GM19238 (cell line): ENCODE results near the gene ABCA13.

Source experiments
- DNase-seq: peaks from one replicate; pipeline ENCODE4 v3.0.0; 2011; ENCODE audit warnings: low spot score; ENCODE audit not compliant: insufficient read length

Gene ABCA13

DNA sequence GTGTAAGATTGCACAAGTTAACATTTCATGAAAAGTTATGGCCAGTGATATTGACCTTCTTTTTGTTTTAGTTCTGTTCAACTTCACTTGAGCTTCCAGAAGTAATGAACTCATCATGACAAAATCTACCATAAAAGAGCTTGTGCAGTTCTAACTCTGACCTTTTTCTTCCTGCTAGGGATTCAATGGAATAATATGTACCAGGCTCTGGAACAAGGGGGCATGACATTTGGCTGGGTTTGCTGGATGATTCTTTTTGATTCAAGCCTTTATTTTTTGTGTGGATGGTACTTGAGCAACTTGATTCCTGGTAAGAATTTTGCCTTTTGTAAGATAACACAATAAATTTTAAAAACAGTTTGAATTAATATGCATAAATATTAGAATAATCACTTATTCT lies 205.0 kb downstream of the ABCA13 start:
- no peak for DNase-seq

DNA sequence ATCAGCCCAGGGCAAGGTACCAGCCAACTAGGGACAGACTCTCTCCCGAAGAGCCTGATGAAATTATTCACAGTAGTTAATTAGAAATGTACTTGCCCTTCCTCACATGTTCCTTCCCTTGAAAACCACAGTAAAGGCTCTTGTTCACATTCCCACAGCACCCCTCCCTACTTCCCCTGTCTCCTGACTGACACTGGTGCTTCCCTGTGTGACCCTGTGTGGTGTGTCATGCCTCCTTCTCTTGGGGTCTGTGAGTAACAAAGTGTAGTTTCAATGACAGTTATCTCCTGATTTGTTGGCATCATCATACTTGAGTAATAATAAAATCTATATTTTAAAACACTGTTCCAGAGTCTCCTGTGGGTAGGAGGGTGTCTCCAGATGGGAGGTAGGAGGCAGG lies 209.7 kb downstream of the ABCA13 start:
- DNase-seq, result no peak

DNA sequence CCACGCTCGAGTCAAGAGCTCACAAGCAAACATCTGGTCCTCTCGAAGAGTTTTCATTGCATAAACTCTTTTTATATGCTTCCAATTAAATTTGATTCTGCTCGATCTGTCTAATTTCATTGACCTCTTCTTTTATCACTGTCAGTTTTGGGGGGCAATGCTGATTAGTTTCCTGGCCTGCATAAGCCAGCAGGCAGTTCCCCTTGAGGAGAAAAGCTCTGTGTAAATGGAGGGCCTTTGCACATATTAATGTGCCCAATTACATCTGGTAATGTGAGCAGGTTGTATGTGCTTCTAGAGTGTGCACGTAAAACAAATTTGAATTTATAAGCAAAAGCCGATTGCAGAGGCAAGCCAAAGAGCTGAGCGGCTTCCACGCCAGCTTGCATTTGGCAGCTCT lies 210.3 kb downstream of the ABCA13 start:
- DNase-seq, result no peak

DNA sequence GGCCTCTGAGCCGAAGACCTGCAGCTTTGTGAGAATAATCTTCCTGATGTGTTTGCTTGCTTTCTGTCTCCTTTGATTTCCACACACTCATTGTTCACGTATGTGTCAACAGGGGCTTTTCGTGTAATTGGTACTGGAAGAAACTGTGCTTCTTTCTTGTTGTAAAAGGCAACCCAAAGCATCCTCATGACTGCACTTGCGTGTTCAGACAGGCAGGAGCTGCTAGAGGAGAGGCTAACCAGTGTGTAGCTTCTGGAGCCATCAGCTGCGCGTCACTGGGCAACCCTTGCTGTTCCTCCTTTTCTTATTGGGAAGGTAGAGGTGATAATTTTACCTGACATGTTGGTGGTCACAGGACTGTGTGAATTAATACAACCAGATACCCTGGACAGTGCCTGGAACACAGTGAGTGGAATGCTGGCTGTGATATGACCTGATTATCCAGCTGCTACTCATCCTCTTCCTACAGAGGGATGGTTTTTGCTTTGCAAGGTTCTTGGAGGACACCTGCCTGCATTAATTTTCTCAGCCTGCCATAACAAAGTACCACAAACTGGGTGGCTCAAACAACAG lies 213.0 kb downstream of the ABCA13 start:
- DNase-seq, result no peak

DNA sequence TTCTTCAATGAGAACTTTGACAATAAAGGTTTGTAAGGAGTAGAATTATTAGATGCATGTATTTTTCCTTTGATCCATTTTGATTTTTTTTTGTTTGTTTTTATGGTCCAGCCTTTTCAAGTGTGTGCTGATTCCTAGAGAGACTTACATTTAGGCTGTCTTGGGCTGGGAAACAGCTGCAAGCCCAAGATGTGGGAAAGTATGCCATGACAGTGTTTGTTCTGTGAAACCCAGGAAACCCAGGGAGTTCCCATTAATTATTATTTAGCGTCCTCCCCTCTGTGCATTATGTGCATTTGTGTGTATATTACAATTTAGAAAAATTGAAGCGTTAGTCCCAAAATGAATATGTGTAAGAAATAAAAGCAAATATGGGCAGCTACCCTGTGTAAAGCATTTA lies 216.7 kb downstream of the ABCA13 start:
- DNase-seq, result no peak

DNA sequence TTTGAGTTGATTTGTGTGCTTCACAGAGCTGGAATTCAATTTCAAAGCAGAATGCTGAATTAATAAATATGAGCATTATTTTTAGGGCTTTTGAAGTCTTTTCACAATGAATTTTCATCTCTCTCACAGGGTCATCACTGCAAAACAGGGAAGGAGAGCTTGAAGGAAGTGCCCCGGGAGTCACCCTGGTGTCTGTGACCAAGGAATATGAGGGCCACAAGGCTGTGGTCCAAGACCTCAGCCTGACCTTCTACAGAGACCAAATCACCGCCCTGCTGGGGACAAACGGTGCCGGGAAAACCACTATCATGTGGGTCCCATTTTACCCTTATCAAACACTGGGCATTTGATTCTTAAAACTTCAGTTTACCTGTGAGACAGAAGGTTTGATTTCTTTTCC lies 217.7 kb downstream of the ABCA13 start:
- no peak for DNase-seq

DNA sequence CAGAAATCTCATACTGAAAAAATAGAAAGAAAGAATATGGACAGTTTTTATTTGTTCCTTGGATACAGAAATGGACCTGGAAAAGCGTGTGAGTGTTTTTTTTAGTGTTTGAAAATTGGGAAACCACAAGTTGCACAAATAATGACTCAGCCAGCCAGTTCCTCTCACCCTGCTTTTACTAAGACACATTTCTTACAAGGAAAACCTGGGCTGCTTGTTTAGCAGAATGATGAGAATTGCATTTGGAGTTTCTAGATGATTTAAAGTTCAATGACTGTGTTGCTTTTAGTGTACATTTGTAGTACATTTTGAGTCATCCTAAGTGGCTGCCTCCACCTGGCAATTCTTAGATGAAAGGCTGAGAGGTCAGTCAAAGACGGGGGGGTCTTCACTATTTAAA lies 218.7 kb downstream of the ABCA13 start:
- no peak for DNase-seq

DNA sequence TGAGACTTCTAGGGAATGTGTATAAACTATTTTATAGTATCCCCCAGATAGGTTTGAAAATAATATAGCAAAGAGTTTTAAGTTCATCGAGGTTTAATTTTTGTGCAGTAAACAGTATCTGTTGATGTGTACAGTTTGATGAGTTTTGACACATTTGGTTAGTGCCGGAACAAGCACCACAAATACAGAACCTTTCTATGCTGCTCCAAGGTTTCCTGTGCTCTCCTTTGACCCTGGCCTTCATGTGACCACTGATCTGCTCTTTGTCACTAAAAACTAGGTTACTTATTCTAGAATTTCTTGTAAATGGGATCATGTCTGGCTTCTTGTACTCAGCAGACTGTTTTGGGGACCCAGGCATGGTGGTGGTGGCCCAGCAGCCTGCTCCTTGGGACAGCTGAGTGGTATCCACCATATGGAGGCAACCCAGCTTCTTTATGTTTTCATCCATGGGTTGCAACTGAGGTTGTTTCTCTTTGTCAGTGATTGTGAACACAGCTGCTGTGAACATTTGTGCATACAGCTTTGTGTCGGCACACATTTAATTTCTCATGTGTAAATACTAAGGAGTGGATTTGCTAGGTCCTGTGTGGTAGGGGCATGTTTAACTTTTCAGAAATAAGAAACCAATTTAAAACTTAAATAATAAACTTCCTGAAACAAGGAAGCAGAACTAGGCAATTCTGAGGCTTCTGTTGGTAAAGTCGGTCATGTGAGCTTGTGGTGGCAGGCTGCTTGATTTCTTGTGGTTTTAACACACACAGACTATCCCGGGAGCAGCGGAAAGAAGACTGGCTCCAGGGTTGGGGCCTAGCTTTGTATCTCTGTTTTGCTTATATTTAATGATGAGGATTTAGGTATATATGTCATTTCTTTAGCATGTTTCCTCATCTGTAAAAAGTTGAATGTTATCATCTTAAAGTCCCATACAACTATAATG lies 219.4 kb downstream of the ABCA13 start:
- DNase-seq, result no peak

DNA sequence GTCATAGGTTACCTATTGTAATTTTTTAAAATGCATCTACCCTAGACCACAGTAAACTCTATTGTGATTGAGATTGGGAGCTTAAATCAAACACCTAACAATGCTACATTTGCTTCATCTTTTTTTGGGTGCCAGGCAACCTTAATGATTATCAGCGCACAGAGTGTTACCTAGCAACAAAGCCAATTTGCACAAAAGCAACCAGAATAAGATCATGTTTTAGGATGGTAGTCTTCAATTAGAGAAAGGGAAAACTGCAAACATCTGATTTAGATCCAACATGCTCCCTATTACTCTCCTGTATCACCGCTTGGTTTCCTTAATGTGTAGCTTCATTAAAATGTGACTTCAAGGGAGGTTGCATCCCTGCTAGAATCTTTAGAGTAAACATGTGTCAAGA lies 226.9 kb downstream of the ABCA13 start:
- DNase-seq, result no peak

DNA sequence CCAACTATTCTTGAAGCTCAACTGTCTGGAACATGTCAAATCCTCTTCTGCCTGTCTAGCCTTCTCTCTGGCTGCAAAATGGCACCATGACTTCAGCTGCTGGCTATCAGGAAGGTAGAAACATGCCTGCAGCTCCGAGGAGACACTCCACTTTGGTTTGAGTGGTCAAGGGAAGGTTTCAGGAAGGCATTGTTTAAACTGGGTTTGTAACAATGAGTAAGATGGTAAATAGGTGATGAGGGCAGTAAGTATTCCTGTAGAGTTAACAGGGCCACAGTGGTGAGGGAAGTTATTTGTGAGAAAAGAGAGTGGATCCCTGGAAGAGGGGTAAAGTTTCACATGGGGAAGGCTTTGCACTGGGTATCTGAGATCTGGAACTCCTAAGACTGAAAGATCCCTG lies 231.5 kb downstream of the ABCA13 start:
- no peak for DNase-seq

DNA sequence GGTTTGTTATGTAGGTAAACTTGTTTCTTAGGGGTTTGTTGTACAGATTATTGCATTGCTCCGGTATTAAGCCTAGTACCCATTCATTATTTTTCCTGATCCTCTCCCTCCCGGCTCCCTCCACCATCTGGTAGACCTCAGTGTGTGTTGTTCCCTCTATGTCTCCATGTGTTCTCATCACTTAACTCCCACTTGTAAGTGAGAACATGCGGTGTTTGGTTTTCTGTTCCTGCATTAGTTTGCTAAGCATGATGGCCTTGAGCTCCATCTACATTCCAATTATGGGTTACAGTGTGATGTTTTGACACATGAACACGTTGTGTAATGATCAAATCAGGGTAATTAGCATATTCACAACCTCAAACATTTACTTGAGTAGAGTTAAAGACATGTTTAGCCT lies 237.5 kb downstream of the ABCA13 start:
- no peak for DNase-seq

DNA sequence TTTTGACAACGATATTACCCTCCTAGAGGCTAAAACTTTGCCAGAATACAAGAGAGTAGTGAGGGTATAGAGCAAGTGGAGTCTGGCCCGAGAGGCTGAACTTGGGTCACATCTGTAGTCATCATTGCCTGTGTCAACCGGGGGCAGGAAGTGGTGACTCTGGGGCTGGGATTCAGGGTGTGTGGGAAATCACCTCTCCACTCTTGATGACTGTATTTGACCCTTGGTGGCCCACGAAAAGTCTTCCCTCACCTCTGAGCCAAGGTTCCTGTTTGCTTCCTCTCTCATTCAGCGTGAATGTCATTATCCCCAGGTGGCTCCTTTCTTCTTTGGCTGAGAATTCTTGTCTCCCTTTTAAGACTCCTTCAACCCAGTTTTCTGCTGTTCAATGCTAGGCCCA lies 240.4 kb downstream of the ABCA13 start:
- DNase-seq, result no peak

DNA sequence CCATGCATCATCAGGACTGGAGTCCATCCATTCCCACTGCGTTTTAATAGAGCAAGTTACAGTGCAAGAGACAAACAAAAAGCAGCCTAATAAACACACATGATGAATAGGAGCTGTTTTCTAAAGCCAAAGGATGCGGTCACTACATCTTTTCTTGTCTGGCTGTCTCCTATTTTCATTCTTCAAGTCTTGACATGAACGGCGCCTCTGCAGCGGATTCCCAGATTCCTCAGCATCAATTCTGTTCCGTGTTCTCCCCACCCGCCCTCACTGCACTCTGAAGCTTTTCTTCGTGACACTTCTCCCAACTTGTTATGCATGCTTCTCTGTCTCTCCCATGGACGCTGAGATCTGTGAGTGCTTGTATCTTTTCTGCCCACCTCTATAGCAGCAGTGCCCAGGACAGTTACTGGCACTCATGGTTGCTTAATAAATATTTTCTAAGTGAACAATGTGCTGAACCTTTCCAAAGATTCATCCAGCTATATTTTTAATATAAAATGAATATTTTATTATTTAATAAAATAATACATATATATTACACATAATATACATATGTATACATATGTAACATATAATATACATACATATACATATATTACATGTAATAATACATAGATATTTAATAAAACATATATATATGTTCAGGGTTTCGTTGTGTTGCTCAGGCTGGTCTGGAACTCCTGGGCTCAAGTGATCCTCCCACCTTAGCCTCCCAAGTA lies 242.9 kb downstream of the ABCA13 start:
- no peak for DNase-seq

DNA sequence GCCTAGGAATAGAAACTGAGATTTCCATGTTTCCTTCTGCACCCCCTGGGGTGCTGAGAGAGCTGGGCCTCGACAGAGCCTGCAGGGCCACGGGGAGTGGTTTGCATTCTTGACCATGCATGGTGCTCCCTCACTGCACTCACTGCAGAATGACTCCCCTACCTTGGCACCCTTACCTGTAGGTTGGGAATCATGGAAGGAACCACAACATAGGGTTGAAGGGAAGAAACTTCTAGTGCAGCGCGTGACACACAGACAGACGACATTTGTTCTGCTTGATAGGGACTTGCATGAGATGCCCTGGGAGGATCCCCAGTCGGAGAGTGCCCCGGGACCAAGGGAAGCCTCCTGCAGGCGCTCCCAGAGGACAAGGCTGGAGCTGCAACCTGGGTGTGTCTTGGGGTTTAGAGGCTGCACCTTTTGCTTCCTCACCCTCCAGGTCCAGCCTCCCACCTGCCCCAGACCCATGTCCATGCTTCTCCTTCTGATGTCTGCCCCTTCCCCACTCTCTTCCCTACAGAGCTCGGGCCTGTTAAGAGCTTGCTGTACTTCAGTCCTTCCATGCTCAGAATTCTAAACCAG lies 245.2 kb downstream of the ABCA13 start:
- DNase-seq, result no peak

DNA sequence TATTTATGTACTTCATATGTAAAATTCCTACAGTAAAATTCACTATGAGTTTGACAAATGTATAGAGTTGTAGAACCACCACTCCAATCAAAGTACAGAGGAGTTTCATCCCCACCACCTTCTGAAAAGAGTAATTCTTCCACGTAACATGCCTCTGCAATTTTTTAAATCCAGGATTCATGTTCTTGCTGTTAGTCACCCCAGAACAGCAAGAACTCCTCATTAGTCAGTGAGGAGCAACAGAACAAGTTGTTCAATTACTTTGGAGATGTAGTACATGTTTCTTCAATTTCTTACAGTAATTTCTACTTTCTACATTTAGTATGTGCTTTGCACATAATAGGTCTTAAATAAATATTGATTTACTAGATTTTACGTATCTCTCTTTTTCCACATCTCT lies 248.1 kb downstream of the ABCA13 start:
- DNase-seq, result no peak

DNA sequence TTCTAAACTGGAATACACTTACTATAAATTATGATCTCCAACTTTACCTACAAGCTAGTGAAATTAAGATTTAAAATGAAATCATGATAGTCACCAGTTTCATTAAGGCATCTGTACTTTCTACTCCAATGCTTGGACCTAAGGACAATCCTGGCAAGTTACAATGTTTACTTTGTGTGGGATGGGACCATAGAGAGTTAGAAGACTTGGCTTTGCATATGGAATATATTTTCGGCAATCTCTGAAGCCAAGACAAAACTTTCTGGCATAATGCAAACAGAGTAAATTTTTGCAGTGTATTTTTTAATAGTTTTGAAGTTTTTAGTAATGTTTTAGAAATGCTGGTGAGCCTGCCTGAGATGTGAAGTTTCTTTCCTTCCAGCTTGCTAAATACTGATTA lies 248.9 kb downstream of the ABCA13 start:
- no peak for DNase-seq

DNA sequence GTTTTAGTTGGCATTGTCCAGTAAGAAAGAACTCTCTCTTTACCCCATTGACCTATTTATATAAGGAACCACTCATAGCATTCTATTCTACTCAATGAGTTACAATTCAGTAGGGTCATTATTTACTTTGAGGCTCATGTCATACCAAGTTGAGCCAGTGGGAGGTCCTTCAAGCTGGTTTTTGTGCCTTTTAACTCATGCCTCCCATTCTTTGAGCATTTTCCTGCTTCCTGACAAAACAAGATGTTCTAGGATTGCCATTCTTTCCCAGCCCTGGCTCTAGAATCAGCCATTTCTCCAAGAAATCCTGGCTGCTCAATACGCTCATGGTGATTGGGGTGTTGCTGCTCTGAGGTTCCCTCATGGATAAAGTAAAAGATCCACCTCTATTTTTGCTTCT lies 250.1 kb downstream of the ABCA13 start:
- DNase-seq, result no peak

DNA sequence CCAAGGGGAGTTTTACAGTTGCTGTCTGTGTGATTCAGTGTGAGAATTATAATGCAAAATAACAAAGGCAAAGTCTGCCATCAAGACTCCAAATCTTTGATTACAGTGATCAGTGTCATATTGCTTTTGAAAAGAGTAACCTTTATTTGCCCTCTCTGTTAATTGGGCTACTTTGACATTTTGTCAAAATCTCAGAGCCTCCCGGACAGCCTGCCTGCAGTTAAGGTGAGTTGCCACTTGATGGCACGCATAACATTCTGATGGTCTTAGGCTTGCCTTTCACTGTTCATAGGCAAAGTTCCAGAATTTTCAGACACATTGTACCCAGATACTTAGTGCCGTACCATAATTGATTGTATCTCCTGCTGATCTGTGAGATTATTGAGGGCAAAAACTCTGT lies 253.5 kb downstream of the ABCA13 start:
- no peak for DNase-seq

DNA sequence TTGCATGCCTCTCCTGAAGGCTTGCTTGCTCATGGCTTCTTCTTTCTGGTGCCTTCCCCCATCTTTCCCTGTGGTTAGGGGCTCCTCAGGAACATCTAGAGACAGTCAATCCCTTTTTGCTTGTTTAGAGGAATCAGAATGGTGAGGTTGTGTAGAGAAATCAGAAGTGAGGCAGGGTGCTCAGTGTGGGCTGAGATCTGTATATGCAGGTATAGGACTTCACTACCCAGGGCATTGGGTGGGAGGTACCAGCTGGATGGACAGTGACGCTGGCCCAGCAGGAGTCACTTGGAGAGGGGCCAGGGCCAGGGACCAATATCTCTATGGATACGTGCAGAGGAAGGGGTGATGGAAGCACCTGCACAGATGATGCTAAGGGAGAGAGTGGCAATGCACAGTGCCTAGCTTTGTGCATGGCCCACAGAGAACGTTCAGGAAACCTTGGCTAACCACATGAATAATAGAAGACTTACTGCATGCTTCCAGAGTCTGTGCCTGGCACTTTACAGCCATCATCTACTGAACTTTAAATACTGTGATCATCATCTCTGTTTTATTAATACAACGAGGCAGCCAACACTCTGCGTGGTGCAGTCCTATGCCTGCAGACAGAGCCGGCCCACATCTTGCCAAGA lies 255.2 kb downstream of the ABCA13 start:
- no peak for DNase-seq

DNA sequence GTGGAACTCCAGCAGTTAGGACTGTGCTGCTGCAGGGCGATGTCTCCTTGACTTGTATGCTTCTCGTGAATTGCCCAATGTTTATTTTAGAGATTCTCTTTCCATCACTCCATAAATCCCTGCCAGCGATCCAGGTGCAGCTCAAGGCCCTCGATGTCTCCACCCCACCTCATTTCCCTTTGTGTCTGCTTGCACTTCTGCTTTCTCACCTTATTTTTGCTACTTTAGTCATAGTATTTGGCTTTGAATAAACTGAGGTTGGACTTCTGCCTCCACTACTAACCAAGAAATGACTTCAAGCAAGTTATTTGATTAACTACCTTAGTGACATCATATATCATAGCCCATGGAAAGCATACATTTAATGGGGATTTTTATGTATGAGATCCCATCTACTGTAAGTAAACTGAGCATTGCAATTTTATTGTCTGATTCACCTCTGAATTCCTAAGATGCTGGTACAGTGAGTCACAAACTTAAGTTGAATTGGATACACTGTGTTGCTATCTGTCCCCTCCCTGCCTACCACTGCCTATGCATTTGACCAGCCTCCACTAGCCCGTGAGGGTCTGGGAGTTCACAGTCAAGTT lies 255.8 kb downstream of the ABCA13 start:
- no peak for DNase-seq

DNA sequence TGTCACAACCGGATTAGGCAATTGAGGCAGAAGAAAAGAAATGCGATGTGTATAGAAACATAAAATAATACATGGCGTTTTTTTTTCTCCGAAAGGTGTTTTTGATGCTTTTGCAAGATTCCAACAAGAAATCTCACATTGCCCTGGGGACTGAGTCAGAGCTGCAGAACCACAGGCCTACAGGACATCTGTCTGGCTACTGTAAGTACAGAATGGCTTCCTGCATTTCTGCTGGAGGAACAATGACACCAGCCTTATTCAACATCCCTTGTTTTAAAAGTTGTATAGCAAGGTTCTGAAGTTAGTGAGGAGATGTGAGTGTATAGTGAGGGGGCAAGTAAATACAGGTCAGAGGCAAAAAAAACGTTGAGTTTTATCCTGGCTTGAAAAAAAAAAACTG lies 256.4 kb downstream of the ABCA13 start:
- no peak for DNase-seq
